Vagina (tissue), 2 donors: ENCODE results near the gene SOCS4. TPM values are rescaled to one million over a fixed set of nuclear protein-coding genes. Genes with fewer than 3 reads are reported as not detected.

ENCODE experiments used
- DNase-seq, 2 donors: peaks; one replicate each; pipeline ENCODE4 v3.0.0-alpha.2; 2017; ENCODE audit errors: extremely low spot score in 2 of 2
- H3K27ac ChIP-seq: fragments of 200-600 bp; sonication (generic); one replicate; pipeline ENCODE4 v1.5.1; 2019
- H3K27me3 ChIP-seq: fragments of 200-600 bp; sonication (generic); one replicate; pipeline ENCODE4 v1.5.1; 2019
- H3K36me3 ChIP-seq, 2 donors: fragments of 200-600 bp; sonication (generic); one replicate each; pipeline ENCODE4 v1.5.1; 2017 to 2019
- H3K4me1 ChIP-seq: fragments of 200-600 bp; sonication (generic); one replicate; pipeline ENCODE4 v1.5.1; 2019
- H3K4me3 ChIP-seq, 2 donors: fragments of 200-600 bp; sonication (generic); 1 replicate in 1 of 2; 2 replicates in 1 of 2; pipeline ENCODE4 v1.5.1; 2016 to 2019
- H3K9me3 ChIP-seq: fragments of 200-600 bp; sonication (generic); one replicate; pipeline ENCODE4 v1.5.1; 2019
- POLR2A ChIP-seq, 2 donors: fragments of 450-650 bp; IDR thresholded peaks; one replicate each; pipeline ENCODE4 v1.6.1; 2017; ENCODE audit warnings: antibody characterized with exemption in 2 of 2, mild to moderate bottlenecking in 2 of 2, moderate library complexity in 2 of 2
- POLR2AphosphoS5 ChIP-seq, 2 donors: sonication (generic); formaldehyde crosslinking; IDR thresholded peaks; one replicate each; pipeline ENCODE4 v1.9.0; 2017; ENCODE audit warnings: antibody characterized with exemption in 2 of 2, mild to moderate bottlenecking in 2 of 2, low read depth in 1 of 2; ENCODE audit not compliant: insufficient read depth in 1 of 2
- intact Hi-C: fragments of 100-400 bp; cut with DNase I; formaldehyde crosslinking; loops from one replicate; pipeline ENCODE4 v1.15.1; 2023
- total RNA-seq: library from RNA; depleted of rRNA; stranded (reverse); fragments of >200 nt; gene quantifications from one replicate; pipeline ENCODE4 v1.2.3, GENCODE V29; 2016
- TF ChIP-seq, protein P1 (sequence below), 3 experiments: fragments of 450-650 bp in 2 of 3; fragments of 200-600 bp in 1 of 3; sonication (generic) in 1 of 3; IDR thresholded peaks; one replicate each; pipeline ENCODE4 v1.5.1; 2017 to 2019; ENCODE audit warnings: antibody characterized with exemption in 3 of 3, mild to moderate bottlenecking in 2 of 3, moderate library complexity in 2 of 3

The SOCS4 gene, protein sequence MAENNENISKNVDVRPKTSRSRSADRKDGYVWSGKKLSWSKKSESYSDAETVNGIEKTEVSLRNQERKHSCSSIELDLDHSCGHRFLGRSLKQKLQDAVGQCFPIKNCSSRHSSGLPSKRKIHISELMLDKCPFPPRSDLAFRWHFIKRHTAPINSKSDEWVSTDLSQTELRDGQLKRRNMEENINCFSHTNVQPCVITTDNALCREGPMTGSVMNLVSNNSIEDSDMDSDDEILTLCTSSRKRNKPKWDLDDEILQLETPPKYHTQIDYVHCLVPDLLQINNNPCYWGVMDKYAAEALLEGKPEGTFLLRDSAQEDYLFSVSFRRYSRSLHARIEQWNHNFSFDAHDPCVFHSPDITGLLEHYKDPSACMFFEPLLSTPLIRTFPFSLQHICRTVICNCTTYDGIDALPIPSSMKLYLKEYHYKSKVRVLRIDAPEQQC
- total RNA-seq, result 10.6 TPM

DNA sequence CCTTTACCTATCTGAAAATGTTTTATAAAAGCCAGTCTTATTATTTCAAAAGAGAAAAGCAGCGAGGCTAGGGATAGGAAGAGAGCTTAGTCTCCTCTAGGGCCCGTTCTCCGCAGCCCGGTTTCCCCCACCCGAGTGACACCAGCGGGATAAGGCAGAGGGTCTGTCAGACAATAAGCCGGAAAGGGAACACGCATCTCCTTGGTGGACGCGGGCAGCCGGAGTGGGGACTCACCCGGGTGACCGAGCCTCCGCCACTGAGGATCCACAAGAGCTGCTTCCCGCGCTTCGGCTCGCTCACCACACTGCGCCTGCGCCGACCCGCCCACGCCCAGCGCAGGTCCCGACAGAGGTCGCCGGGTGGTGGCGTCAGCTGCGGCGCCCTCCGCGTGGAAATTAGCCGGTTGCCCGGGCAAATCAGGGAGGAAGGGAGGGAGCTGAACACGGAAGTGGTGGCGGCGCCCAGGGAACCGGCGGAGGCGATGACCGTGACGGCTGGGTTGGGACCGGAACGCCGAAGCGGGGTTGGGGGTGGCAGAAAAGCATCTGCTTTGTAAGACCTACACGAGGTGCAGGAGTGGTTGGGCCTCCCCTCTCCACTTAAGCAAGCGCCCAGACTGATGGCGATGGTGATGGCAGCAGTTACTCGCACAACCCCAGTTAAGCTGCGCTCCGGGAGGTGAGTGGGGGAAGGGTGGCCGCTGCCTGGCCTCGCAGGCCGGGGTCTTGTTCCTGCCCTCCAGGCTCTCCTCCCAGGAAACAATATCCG, at the start of gene SOCS4, which contains the start of gene WDHD1:
Gene SOCS4 (plus strand): TSS at position 444 of the 769 bp plus-strand sequence. CDS start 15,806 bp downstream, outside the sequence.
Gene WDHD1 (minus strand): TSS at position 307 of the 769 bp plus-strand sequence. CDS start 312 bp downstream, outside the sequence.
- H3K4me3 ChIP-seq, result peak within 1 kb of the TSS; percentile 75 to 90
- no peaks in the 10 kb centered on the region for H3K9me3 ChIP-seq
- H3K27ac ChIP-seq, result peak within 1 kb of the TSS; percentile 79
- DNase-seq, result peak in 1 of 2 donors; percentile 93
- TF ChIP-seq POLR2A (IDR thresholded peaks at IDR 0.05) (no peak), POLR2AphosphoS5 (IDR thresholded peaks at IDR 0.05; ENCODE audit: insufficient read depth in 1 of 2, low read depth in 1 of 2) (peak; percentile 95 to 98)
- TF ChIP-seq, protein P1, sequence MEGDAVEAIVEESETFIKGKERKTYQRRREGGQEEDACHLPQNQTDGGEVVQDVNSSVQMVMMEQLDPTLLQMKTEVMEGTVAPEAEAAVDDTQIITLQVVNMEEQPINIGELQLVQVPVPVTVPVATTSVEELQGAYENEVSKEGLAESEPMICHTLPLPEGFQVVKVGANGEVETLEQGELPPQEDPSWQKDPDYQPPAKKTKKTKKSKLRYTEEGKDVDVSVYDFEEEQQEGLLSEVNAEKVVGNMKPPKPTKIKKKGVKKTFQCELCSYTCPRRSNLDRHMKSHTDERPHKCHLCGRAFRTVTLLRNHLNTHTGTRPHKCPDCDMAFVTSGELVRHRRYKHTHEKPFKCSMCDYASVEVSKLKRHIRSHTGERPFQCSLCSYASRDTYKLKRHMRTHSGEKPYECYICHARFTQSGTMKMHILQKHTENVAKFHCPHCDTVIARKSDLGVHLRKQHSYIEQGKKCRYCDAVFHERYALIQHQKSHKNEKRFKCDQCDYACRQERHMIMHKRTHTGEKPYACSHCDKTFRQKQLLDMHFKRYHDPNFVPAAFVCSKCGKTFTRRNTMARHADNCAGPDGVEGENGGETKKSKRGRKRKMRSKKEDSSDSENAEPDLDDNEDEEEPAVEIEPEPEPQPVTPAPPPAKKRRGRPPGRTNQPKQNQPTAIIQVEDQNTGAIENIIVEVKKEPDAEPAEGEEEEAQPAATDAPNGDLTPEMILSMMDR (IDR thresholded peaks at IDR 0.05), result no peak
- no peaks in the 10 kb centered on the region for H3K27me3 ChIP-seq
- H3K4me1 ChIP-seq, result peaks cover 25% of the 10 kb centered on the region
- H3K36me3 ChIP-seq, result no peaks in the 10 kb centered on the region
- intact Hi-C loops, result no loop called here

DNA sequence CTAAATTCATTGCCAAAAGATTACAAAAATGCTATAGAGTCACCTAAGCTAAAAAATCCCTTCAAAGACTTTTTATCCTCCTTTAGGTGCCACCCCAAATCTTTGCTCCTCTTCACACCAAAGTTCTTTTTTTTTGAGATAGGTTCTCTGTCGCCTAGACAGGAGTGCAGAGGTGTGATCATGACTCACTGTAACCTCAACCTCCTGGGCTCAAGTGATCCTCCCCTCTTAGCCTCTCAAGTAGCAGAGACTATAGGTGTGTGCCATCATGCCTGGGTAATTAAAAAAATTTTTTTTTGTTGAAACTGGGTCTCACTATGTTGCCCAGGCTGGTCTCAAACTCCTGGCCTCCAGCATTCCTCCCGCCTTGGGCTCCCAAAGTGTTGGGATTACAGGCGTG, 48.0 kb upstream of the SOCS4 start:
- no peak for DNase-seq
- intact Hi-C loops, result no loop called here
- Histone ChIP-seq H3K27me3 (no peaks in the 10 kb centered on the region), H3K9me3 (no peaks in the 10 kb centered on the region), H3K4me3 (no peak overlapping the region), H3K27ac (no peak overlapping the region), H3K4me1 (no peaks in the 10 kb centered on the region), H3K36me3 (no peaks in the 10 kb centered on the region)
- TF ChIP-seq, protein P1 (IDR thresholded peaks at IDR 0.05), result no peak
- TF ChIP-seq POLR2A (IDR thresholded peaks at IDR 0.05), result no peak
- no peak for TF ChIP-seq POLR2AphosphoS5 (IDR thresholded peaks at IDR 0.05; ENCODE audit: insufficient read depth in 1 of 2, low read depth in 1 of 2)

DNA sequence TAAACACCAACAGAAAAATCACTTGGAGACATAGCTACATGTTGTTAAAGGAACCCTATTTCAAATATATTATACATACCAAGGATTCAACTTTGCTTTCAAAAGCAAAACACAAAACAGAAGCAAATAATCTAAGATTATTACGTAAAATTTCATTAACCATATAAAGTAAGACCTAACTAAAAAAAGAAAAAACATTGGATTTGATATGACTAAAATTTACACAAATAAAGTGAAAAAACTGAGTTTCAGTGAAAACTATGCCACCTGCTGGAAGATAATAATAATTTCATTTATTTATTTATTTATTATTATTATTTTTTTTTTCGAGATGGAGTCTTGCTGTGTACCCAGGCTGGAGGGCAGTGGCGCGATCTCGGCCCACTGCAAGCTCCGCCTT, 45.3 kb upstream of the SOCS4 start:
- Histone ChIP-seq H3K27me3 (no peaks in the 10 kb centered on the region), H3K4me3 (no peak overlapping the region), H3K36me3 (no peaks in the 10 kb centered on the region), H3K27ac (no peak overlapping the region), H3K4me1 (no peaks in the 10 kb centered on the region), H3K9me3 (no peaks in the 10 kb centered on the region)
- TF ChIP-seq POLR2AphosphoS5 (IDR thresholded peaks at IDR 0.05; ENCODE audit: insufficient read depth in 1 of 2, low read depth in 1 of 2), result no peak
- intact Hi-C loops, result no loop called here
- no peak for DNase-seq

DNA sequence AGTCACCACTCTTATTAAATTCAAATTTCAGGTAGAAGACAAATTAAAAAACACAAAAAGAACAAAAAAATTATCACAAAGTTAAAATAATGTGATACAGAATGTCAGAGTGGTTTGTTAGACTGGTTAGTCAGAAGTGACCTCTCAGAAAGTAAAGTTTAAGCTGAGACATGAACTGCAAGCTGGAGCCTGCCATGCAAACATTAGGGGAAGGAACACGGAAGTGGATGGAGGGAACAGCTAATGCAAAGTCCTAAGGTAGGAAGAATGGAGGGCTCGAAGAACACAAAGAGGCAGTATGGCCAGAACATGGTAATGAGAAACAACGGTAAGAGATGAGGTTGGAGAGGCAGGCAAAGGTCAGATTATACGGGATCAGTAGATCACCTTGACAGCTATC, 41.9 kb upstream of the SOCS4 start:
- Histone ChIP-seq H3K4me3 (no peak overlapping the region), H3K27ac (no peak overlapping the region), H3K27me3 (no peaks in the 10 kb centered on the region), H3K4me1 (no peaks in the 10 kb centered on the region), H3K36me3 (no peaks in the 10 kb centered on the region), H3K9me3 (no peaks in the 10 kb centered on the region)
- no peak for TF ChIP-seq POLR2A (IDR thresholded peaks at IDR 0.05)
- TF ChIP-seq, protein P1 (IDR thresholded peaks at IDR 0.05), result no peak
- TF ChIP-seq POLR2AphosphoS5 (IDR thresholded peaks at IDR 0.05; ENCODE audit: insufficient read depth in 1 of 2, low read depth in 1 of 2), result no peak
- no peak for DNase-seq
- intact Hi-C loops, result no loop called here

DNA sequence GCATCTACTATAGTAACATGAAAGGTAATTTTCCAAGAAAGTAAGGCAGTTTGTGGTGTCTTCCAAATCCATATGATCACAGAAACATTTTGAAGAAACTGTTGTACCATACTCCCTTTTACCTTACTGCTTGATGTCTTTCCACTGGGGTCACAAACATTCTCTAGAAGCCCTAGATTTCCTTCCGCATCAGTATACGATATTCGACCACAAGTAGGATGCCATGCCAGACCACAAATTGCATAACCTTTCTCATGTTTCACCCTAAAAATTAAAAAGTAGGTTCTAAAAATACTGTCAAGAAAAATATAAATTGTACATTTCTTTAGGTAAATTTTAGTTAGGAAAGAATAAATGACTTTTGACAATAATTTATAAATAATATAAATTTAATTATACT, 26.7 kb upstream of the SOCS4 start:
- no peaks in the 10 kb centered on the region for H3K27me3 ChIP-seq
- no peaks in the 10 kb centered on the region for H3K9me3 ChIP-seq
- H3K4me1 ChIP-seq, result no peaks in the 10 kb centered on the region
- TF ChIP-seq, protein P1 (IDR thresholded peaks at IDR 0.05), result no peak
- no peak for TF ChIP-seq POLR2AphosphoS5 (IDR thresholded peaks at IDR 0.05; ENCODE audit: insufficient read depth in 1 of 2, low read depth in 1 of 2)
- TF ChIP-seq POLR2A (IDR thresholded peaks at IDR 0.05), result no peak
- no peak overlapping the region for H3K4me3 ChIP-seq
- H3K27ac ChIP-seq, result no peak overlapping the region
- intact Hi-C loops, result no loop called here
- H3K36me3 ChIP-seq, result no peaks in the 10 kb centered on the region
- DNase-seq, result no peak
